Adrenal gland (tissue), 5 donors: ENCODE results near the gene NR6A1.

Source experiments
- CTCF ChIP-seq, 6 experiments: fragments of 450-650 bp in 4 of 6; fragments of 200-600 bp in 2 of 6; sonication (generic) in 1 of 6; IDR thresholded peaks; 1 replicate in 5 of 6; 2 replicates in 1 of 6; pipeline versions ENCODE4 v1.5.1 to v1.8.0; 2016 to 2021; ENCODE audit warnings: antibody characterized with exemption in 6 of 6, mild to moderate bottlenecking in 2 of 6, moderate library complexity in 1 of 6
- POLR2A ChIP-seq, 2 donors: fragments of 450-650 bp; IDR thresholded peaks; one replicate each; pipeline ENCODE4 v1.6.1; 2017; ENCODE audit warnings: antibody characterized with exemption in 2 of 2, mild to moderate bottlenecking in 2 of 2, moderate library complexity in 1 of 2
- donor health status: DM: no; HTN: no; CAD: no.

GRCh38 chr9:124766815-124767554 is 4.1 kb downstream of the NR6A1 start:
- TF ChIP-seq CTCF (IDR thresholded peaks at IDR 0.05) (peak in 1 of 6 experiments; percentile 16), POLR2A (IDR thresholded peaks at IDR 0.05) (no peak)
